B cell (primary cell): ENCODE data around the gene FFAR3. TPM values are rescaled to one million over a fixed set of nuclear protein-coding genes. Genes with fewer than 3 reads are reported as not detected.

ENCODE experiments used
- ATAC-seq: fragments of 200-7000 bp; cut with Tn5 transposase; one replicate; pipeline ENCODE4 v1.10.0; 2021; ENCODE audit warnings: low read depth, mild to moderate bottlenecking, moderate number of reproducible peaks, moderate library complexity
- CTCF ChIA-PET: fragments of 350-600 bp; sonication (Branson Sonifier 250); formaldehyde crosslinking; loops from one replicate; lab custom pipeline; 2021; ENCODE audit warnings: antibody characterized with exemption, inconsistent platforms; lab: Charles Lee
- POLR2A ChIA-PET: fragments of 350-600 bp; sonication (Branson Sonifier 250); formaldehyde crosslinking; loops from one replicate; lab custom pipeline; 2021; ENCODE audit warnings: antibody characterized with exemption; lab: Charles Lee
- DNase-seq: peaks from one replicate; pipeline ENCODE4 v3.0.0; 2013
- H2AFZ ChIP-seq: 2 replicates; pipeline ENCODE4 v1.6.1; 2012; ENCODE audit warnings: mild to moderate bottlenecking, low read depth, low read length; ENCODE audit not compliant: insufficient read depth, poor library complexity, severe bottlenecking
- H3K27ac ChIP-seq, 2 donors: 1 replicate in 1 of 2; 2 replicates in 1 of 2; pipeline ENCODE4 v1.5.1; 2012 to 2013; ENCODE audit warnings: low read length in 2 of 2, mild to moderate bottlenecking in 2 of 2, moderate library complexity in 1 of 2
- H3K27me3 ChIP-seq, 4 experiments: fragments of 200-600 bp in 1 of 4; sonication (generic) in 1 of 4; replicated peaks in 1 of 4; 1 replicate in 2 of 4; 2 replicates in 2 of 4; pipeline versions ENCODE4 v1.6.1 to v1.7.0; 2013 to 2016; ENCODE audit warnings: low read length in 3 of 4, mild to moderate bottlenecking in 2 of 4, mixed read lengths in 1 of 4, moderate library complexity in 1 of 4; ENCODE audit not compliant: insufficient read depth in 4 of 4, control insufficient read depth in 3 of 4; ENCODE audit errors: control extremely low read depth in 1 of 4
- H3K36me3 ChIP-seq, 2 experiments: replicated peaks in 1 of 2; 1 replicate in 1 of 2; 2 replicates in 1 of 2; pipeline versions ENCODE4 v1.6.1 to v1.7.1; 2013; ENCODE audit warnings: low read length in 1 of 2; ENCODE audit not compliant: insufficient read depth in 2 of 2, control insufficient read depth in 1 of 2; ENCODE audit errors: control extremely low read depth in 1 of 2, extremely low read depth in 1 of 2
- H3K4me1 ChIP-seq, 2 donors: fragments of 200-600 bp in 1 of 2; sonication (generic) in 1 of 2; 1 replicate in 1 of 2; 2 replicates in 1 of 2; pipeline versions ENCODE4 v1.5.1 to v1.6.1; 2013 to 2017; ENCODE audit warnings: low read length in 2 of 2; ENCODE audit not compliant: control insufficient read depth in 2 of 2, insufficient read depth in 2 of 2
- H3K4me2 ChIP-seq: replicated peaks from 2 replicates; pipeline ENCODE3; 2012; ENCODE audit warnings: mild to moderate bottlenecking, low read depth, low read length; ENCODE audit not compliant: poor library complexity, severe bottlenecking
- H3K4me3 ChIP-seq, 5 experiments: fragments of 200-600 bp in 1 of 5; sonication (generic) in 1 of 5; 1 replicate in 3 of 5; 2 replicates in 2 of 5; pipeline versions ENCODE4 v1.5.1 to v1.7.0; 2011 to 2016; ENCODE audit warnings: low read length in 4 of 5, mild to moderate bottlenecking in 4 of 5, low read depth in 2 of 5, control low read depth in 1 of 5, moderate library complexity in 1 of 5; ENCODE audit not compliant: insufficient read depth in 1 of 5; ENCODE audit errors: control extremely low read depth in 1 of 5, extremely low read depth in 1 of 5
- H3K79me2 ChIP-seq: fragments of 200-600 bp; sonication (generic); one replicate; pipeline ENCODE4 v1.6.0; 2016; ENCODE audit warnings: low read length; ENCODE audit not compliant: control insufficient read depth, insufficient read depth
- H3K9ac ChIP-seq: fragments of 200-600 bp; sonication (generic); 2 replicates; pipeline ENCODE4 v1.6.1; 2017; ENCODE audit warnings: mild to moderate bottlenecking, low read length, moderate library complexity
- H3K9me3 ChIP-seq, 3 donors: one replicate each; pipeline versions ENCODE4 v1.6.1 to v1.7.1; 2013; ENCODE audit warnings: low read length in 2 of 3; ENCODE audit not compliant: control insufficient read depth in 2 of 3, insufficient read depth in 1 of 3; ENCODE audit errors: control extremely low read depth in 1 of 3
- H4K20me1 ChIP-seq: 2 replicates; pipeline ENCODE4 v1.6.0; 2012; ENCODE audit warnings: mild to moderate bottlenecking, low read length; ENCODE audit not compliant: insufficient read depth, control insufficient read depth, poor library complexity, severe bottlenecking
- H3K27ac Mint-ChIP-seq: one replicate; pipeline ENCODE4 v1.8.0; 2021; ENCODE audit warnings: mixed read lengths
- H3K27me3 Mint-ChIP-seq: one replicate; pipeline ENCODE4 v1.8.0; 2021; ENCODE audit warnings: mixed read lengths
- H3K4me1 Mint-ChIP-seq: one replicate; pipeline ENCODE4 v1.8.0; 2021; ENCODE audit warnings: mixed read lengths
- H3K4me3 Mint-ChIP-seq: one replicate; pipeline ENCODE4 v1.8.0; 2021; ENCODE audit warnings: mixed read lengths
- H3K9me3 Mint-ChIP-seq: one replicate; pipeline ENCODE4 v1.8.0; 2022; ENCODE audit warnings: mixed read lengths; ENCODE audit not compliant: insufficient read depth
- EZH2 ChIP-seq: IDR thresholded peaks from 2 replicates; pipeline ENCODE4 v1.6.1; 2012; ENCODE audit warnings: borderline replicate concordance, low read depth, mild to moderate bottlenecking, moderate library complexity, low read length; ENCODE audit not compliant: insufficient read depth, poor library complexity, severe bottlenecking
- WGBS: methylation state at CpG from one replicate; pipeline ENCODE4 v1.1.5; 2013; ENCODE audit warnings: missing lambda C conversion rate; ENCODE audit not compliant: insufficient coverage; 5-methylcytosine and 5-hydroxymethylcytosine counted together
- intact Hi-C: fragments of 100-400 bp; cut with micrococcal nuclease; formaldehyde crosslinking; loops from one replicate; pipeline ENCODE4 v1.10.0; 2022
- polyA plus RNA-seq: library from polyadenylated mRNA; depleted of rRNA; stranded (reverse); fragments of >200 nt; gene quantifications from 2 replicates; pipeline ENCODE4 v1.2.3, GENCODE V29; 2012
- total RNA-seq, 2 donors: library from RNA; stranded (reverse); fragments of 120-200 nt in 1 of 2; gene quantifications; 1 replicate in 1 of 2; 2 replicates in 1 of 2; pipeline versions ENCODE4 v1.2.3 to v1.2.4, GENCODE V29; 2013 to 2022
- TF ChIP-seq, protein P1 (sequence below): fragments of 200-600 bp; IDR thresholded peaks from one replicate; pipeline ENCODE4 v1.8.0; 2022; ENCODE audit warnings: antibody characterized with exemption, mild to moderate bottlenecking

Gene FFAR3
- total and polyA plus RNA-seq, 2 donors (not counting 1 experiment from before 2014, with no cell fraction given), result 0.63 TPM; not detected in 1

DNA sequence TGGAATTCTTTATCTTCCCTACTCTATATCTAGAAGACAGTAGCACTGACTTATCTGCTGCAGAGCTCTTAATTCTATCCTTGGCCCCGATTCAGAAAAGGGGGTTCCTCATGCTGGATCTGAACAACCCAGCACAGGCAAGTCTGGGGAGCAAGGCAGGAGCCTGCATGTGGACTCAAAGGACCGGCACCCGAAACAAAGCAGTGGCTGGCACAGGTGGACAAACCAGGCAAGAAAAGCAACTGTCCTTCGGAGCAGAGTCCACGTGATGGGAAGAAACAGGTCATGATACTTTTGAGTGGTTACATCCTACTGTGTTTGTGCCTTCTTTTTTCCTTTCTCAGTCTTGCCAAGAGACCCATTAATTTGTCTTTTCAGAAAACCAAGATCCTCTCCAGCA, 50.9 kb downstream of the FFAR3 start:
- POLR2A ChIA-PET, result interaction anchor here (0.6 kb wide), 1 partner anchor 32 kb away, joined by 5 read pairs; no protein-coding TSS in a partner anchor
- Mint-ChIP-seq H3K27ac (no peak overlapping the region), H3K4me3 (no peak overlapping the region), H3K9me3 (no peaks in the 10 kb centered on the region), H3K4me1 (peaks cover 11% of the 10 kb centered on the region), H3K27me3 (peaks cover 9% of the 10 kb centered on the region)
- H3K27me3 ChIP-seq, result no peaks in the 10 kb centered on the region
- intact Hi-C loops, result no loop called here
- H3K79me2 ChIP-seq, result no peaks in the 10 kb centered on the region
- CTCF ChIA-PET, result interaction anchor here (1.2 to 1.3 kb wide), 4 partner anchors 51 to 101 kb away, joined by 3 read pairs; no protein-coding TSS in a partner anchor
- DNase-seq (no peak), ATAC-seq (no peak)
- H3K36me3 ChIP-seq, result no peaks in the 10 kb centered on the region
- H4K20me1 ChIP-seq, result no peaks in the 10 kb centered on the region
- no peak overlapping the region for H3K9ac ChIP-seq
- no peak overlapping the region for H3K4me2 ChIP-seq
- H2AFZ ChIP-seq, result no peak overlapping the region
- H3K27ac ChIP-seq, result no peak overlapping the region
- H3K9me3 ChIP-seq, result no peaks in the 10 kb centered on the region
- 93% methylated on average over 4 of the region's 5 CpGs for WGBS
- no peak overlapping the region for H3K4me3 ChIP-seq
- TF ChIP-seq, protein P1, sequence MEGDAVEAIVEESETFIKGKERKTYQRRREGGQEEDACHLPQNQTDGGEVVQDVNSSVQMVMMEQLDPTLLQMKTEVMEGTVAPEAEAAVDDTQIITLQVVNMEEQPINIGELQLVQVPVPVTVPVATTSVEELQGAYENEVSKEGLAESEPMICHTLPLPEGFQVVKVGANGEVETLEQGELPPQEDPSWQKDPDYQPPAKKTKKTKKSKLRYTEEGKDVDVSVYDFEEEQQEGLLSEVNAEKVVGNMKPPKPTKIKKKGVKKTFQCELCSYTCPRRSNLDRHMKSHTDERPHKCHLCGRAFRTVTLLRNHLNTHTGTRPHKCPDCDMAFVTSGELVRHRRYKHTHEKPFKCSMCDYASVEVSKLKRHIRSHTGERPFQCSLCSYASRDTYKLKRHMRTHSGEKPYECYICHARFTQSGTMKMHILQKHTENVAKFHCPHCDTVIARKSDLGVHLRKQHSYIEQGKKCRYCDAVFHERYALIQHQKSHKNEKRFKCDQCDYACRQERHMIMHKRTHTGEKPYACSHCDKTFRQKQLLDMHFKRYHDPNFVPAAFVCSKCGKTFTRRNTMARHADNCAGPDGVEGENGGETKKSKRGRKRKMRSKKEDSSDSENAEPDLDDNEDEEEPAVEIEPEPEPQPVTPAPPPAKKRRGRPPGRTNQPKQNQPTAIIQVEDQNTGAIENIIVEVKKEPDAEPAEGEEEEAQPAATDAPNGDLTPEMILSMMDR, result no peak
- no peak for TF ChIP-seq EZH2
- peaks cover 8 to 10% of the 10 kb centered on the region in 2 donors for H3K4me1 ChIP-seq

Other genes with a start within 250 kb of the FFAR3 start
- not detected in 2 replicates for gene FXYD3, start 242.6 kb upstream of the FFAR3 start, total RNA-seq
- gene FXYD3, start 242.6 kb upstream of the FFAR3 start, polyA plus RNA-seq, result not detected in 2 replicates
- 0.59 and 0.70 TPM in 2 replicates for gene LGI4, start 223.4 kb upstream of the FFAR3 start, total RNA-seq
- 0.40 and 0.74 TPM in 2 replicates for gene LGI4, start 223.4 kb upstream of the FFAR3 start, polyA plus RNA-seq
- gene FXYD1, start 219.6 kb upstream of the FFAR3 start, total RNA-seq, result 3.8 and 4.7 TPM in 2 replicates
- gene FXYD1, start 219.6 kb upstream of the FFAR3 start, polyA plus RNA-seq, result 2.6 and 3.1 TPM in 2 replicates
- gene FXYD7, start 215.2 kb upstream of the FFAR3 start, total RNA-seq, result 27.4 and 32.1 TPM in 2 replicates
- 3.8 and 6.3 TPM in 2 replicates for gene FXYD7, start 215.2 kb upstream of the FFAR3 start, polyA plus RNA-seq
- 293 and 310 TPM in 2 replicates for gene FXYD5, start 203.7 kb upstream of the FFAR3 start, total RNA-seq
- 362 and 390 TPM in 2 replicates for gene FXYD5, start 203.7 kb upstream of the FFAR3 start, polyA plus RNA-seq
- 0.25 TPM in 1 of 2 replicates, not detected in the other for gene FAM187B, start 129.7 kb upstream of the FFAR3 start, total RNA-seq
- not detected in 2 replicates for gene FAM187B, start 129.7 kb upstream of the FFAR3 start, polyA plus RNA-seq
- 45.3 and 46.5 TPM in 2 replicates for gene LSR, start 109.5 kb upstream of the FFAR3 start, total RNA-seq
- gene LSR, start 109.5 kb upstream of the FFAR3 start, polyA plus RNA-seq, result 29.9 and 37.2 TPM in 2 replicates
- gene USF2, start 89.5 kb upstream of the FFAR3 start, total RNA-seq, result 314 and 318 TPM in 2 replicates
- gene USF2, start 89.5 kb upstream of the FFAR3 start, polyA plus RNA-seq, result 357 and 377 TPM in 2 replicates
- 2.5 and 3.0 TPM in 2 replicates for gene HAMP, start 75.9 kb upstream of the FFAR3 start, total RNA-seq
- gene HAMP, start 75.9 kb upstream of the FFAR3 start, polyA plus RNA-seq, result 0.70 and 1.4 TPM in 2 replicates
- 0.12 TPM in 1 of 2 replicates, not detected in the other for gene MAG, start 66.3 kb upstream of the FFAR3 start, total RNA-seq
- 0.30 and 0.58 TPM in 2 replicates for gene MAG, start 66.3 kb upstream of the FFAR3 start, polyA plus RNA-seq
- gene CD22, start 29.3 kb upstream of the FFAR3 start, total RNA-seq, result 692 and 698 TPM in 2 replicates
- gene CD22, start 29.3 kb upstream of the FFAR3 start, polyA plus RNA-seq, result 1,437 and 1,715 TPM in 2 replicates
- 3.0 and 3.3 TPM in 2 replicates for gene FFAR1, start 10.6 kb upstream of the FFAR3 start, total RNA-seq
- gene FFAR1, start 10.6 kb upstream of the FFAR3 start, polyA plus RNA-seq, result 17.9 and 118 TPM in 2 replicates
- not detected in 2 replicates for gene GPR42, start 12.6 kb downstream of the FFAR3 start, total RNA-seq
- gene GPR42, start 12.6 kb downstream of the FFAR3 start, polyA plus RNA-seq, result 0.10 and 3.5 TPM in 2 replicates
- 0.15 TPM in 1 of 2 replicates, not detected in the other for gene FFAR2, start 89.8 kb downstream of the FFAR3 start, total RNA-seq
- gene FFAR2, start 89.8 kb downstream of the FFAR3 start, polyA plus RNA-seq, result 0.26 and 0.31 TPM in 2 replicates
- not detected in 2 replicates for gene KRTDAP, start 132.0 kb downstream of the FFAR3 start, total RNA-seq
- not detected in 2 replicates for gene KRTDAP, start 132.0 kb downstream of the FFAR3 start, polyA plus RNA-seq
- 1.8 and 4.5 TPM in 2 replicates for gene DMKN, start 155.2 kb downstream of the FFAR3 start, total RNA-seq
- 0.58 and 1.6 TPM in 2 replicates for gene DMKN, start 155.2 kb downstream of the FFAR3 start, polyA plus RNA-seq
- gene SBSN, start 169.9 kb downstream of the FFAR3 start, total RNA-seq, result not detected in 2 replicates
- gene SBSN, start 169.9 kb downstream of the FFAR3 start, polyA plus RNA-seq, result not detected in 2 replicates
- not detected in 2 replicates for gene GAPDHS, start 175.0 kb downstream of the FFAR3 start, total RNA-seq
- not detected in 2 replicates for gene GAPDHS, start 175.0 kb downstream of the FFAR3 start, polyA plus RNA-seq
- gene TMEM147, start 187.2 kb downstream of the FFAR3 start, total RNA-seq, result 39.8 and 41.6 TPM in 2 replicates
- gene TMEM147, start 187.2 kb downstream of the FFAR3 start, polyA plus RNA-seq, result 61.6 and 68.9 TPM in 2 replicates
- gene ATP4A, start 205.2 kb downstream of the FFAR3 start, total RNA-seq, result not detected in 2 replicates
- gene ATP4A, start 205.2 kb downstream of the FFAR3 start, polyA plus RNA-seq, result not detected in 2 replicates
- not detected in 2 replicates for gene PMIS2, start 227.7 kb downstream of the FFAR3 start, total RNA-seq
- not detected in 2 replicates for gene PMIS2, start 227.7 kb downstream of the FFAR3 start, polyA plus RNA-seq